Progenitor cell of endocrine pancreas (in vitro differentiated cells): ENCODE measurements around the gene TOR1AIP1. TPM values are rescaled to one million over a fixed set of nuclear protein-coding genes. Genes with fewer than 3 reads are reported as not detected.
A peak's percentile ranks its signal among the peaks of the same experiment; 100 is the strongest.

ENCODE experiments used
- DNase-seq: peaks from one replicate; pipeline ENCODE4 v3.0.0; 2021; ENCODE audit warnings: low spot score; ENCODE audit not compliant: unreplicated experiment
- H3K27ac Mint-ChIP-seq: 2 replicates; pipeline ENCODE4 v1.8.0; 2021; ENCODE audit warnings: mild to moderate bottlenecking, moderate library complexity, mixed read lengths
- H3K27me3 Mint-ChIP-seq: 2 replicates; pipeline ENCODE4 v1.8.0; 2021; ENCODE audit warnings: mixed read lengths
- H3K36me3 Mint-ChIP-seq: 2 replicates; pipeline ENCODE4 v1.8.0; 2022; ENCODE audit warnings: mixed read lengths; ENCODE audit not compliant: insufficient read depth
- H3K4me1 Mint-ChIP-seq: 2 replicates; pipeline ENCODE4 v1.8.0; 2021; ENCODE audit warnings: low read depth, mixed read lengths
- H3K4me3 Mint-ChIP-seq: 2 replicates; pipeline ENCODE4 v1.8.0; 2021; ENCODE audit warnings: low read depth, mild to moderate bottlenecking, moderate library complexity, mixed read lengths
- H3K9me3 Mint-ChIP-seq: 2 replicates; pipeline ENCODE4 v1.8.0; 2021; ENCODE audit warnings: low read depth, mixed read lengths
- CTCF ChIP-seq: fragments of 200-600 bp; sonication (generic); IDR thresholded peaks from one replicate; pipeline ENCODE4 v1.5.0; 2021; ENCODE audit warnings: antibody characterized with exemption, mild to moderate bottlenecking; ENCODE audit not compliant: unreplicated experiment
- total RNA-seq: library from RNA; stranded (reverse); gene quantifications from 2 replicates; pipeline ENCODE4 v1.2.1, GENCODE V29; 2021

Gene TOR1AIP1
- total RNA-seq, 1 donor from 2014 or later: 32.0 TPM

- Mint-ChIP-seq H3K4me3 (no peak overlapping the region), H3K9me3 (no peaks in the 10 kb centered on the region), H3K36me3 (peaks cover 7% of the 10 kb centered on the region)
Observed at GRCh38 chr1:179856296-179856695, 25.8 kb upstream of the TOR1AIP1 start.

DNA sequence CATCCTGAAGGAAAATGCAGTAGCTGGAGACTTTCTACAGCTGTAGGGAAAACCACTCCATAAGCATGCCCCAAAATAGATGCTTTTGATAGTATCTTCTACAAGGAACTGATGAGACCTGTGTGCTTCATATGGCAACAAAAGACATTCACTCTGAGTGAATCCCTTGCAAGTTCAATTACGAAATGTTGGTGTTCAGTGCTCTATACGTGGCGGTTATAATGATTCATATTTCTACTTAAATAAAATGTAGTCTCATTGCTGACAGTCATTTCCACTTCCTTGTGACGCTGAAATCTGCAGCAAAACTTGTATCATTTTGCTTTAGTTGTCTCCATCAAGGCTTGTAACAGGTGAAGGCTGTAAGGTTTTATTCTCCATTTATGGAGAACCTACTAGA, 25.1 kb upstream of the TOR1AIP1 start:
- no peak for TF ChIP-seq CTCF
- no peak for DNase-seq
- Mint-ChIP-seq H3K27me3 (no peaks in the 10 kb centered on the region), H3K36me3 (peaks cover 7% of the 10 kb centered on the region), H3K4me1 (no peaks in the 10 kb centered on the region), H3K27ac (no peak overlapping the region), H3K9me3 (no peaks in the 10 kb centered on the region), H3K4me3 (no peak overlapping the region)

More at GRCh38 chr1:179856296-179856695, 25.8 kb upstream of the TOR1AIP1 start:
- TF ChIP-seq CTCF: no peak
- Mint-ChIP-seq H3K4me1 (no peaks in the 10 kb centered on the region), H3K27ac (no peak overlapping the region), H3K27me3 (no peaks in the 10 kb centered on the region)
- no peak for DNase-seq

GRCh38 chr1:179860652-179861051, 21.4 kb upstream of the TOR1AIP1 start:
- no peak overlapping the region for H3K27ac Mint-ChIP-seq
- peaks cover 13% of the 10 kb centered on the region for H3K36me3 Mint-ChIP-seq
- H3K4me1 Mint-ChIP-seq: no peaks in the 10 kb centered on the region
- no peaks in the 10 kb centered on the region for H3K27me3 Mint-ChIP-seq
- no peak for DNase-seq
- H3K4me3 Mint-ChIP-seq: no peak overlapping the region
- no peaks in the 10 kb centered on the region for H3K9me3 Mint-ChIP-seq
- no peak for TF ChIP-seq CTCF

DNA sequence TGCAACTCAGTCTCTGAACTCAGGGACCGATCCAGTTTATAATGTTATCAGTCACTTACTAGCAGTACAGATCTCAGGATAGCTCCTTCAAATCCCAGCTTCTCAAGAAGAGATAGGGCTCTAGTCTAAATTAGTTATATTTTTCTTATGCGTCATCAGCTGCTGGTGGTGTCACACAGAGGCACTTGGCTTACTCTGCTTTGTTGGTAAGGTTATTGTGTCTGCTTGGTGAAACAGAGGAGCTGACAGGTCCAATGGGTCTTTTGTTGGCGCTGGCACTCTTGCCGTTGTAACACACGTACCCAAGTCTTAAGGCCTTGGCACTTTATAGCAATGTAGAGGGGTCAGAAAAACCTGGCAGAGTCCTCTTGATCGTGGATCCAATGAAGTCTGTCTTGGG, 16.7 kb upstream of the TOR1AIP1 start:
- Mint-ChIP-seq H3K4me1 (no peaks in the 10 kb centered on the region), H3K27ac (peak overlapping the region; percentile 45), H3K9me3 (no peaks in the 10 kb centered on the region), H3K36me3 (peaks cover 16% of the 10 kb centered on the region), H3K4me3 (no peak overlapping the region), H3K27me3 (no peaks in the 10 kb centered on the region)
- no peak for DNase-seq
- TF ChIP-seq CTCF: no peak

DNA sequence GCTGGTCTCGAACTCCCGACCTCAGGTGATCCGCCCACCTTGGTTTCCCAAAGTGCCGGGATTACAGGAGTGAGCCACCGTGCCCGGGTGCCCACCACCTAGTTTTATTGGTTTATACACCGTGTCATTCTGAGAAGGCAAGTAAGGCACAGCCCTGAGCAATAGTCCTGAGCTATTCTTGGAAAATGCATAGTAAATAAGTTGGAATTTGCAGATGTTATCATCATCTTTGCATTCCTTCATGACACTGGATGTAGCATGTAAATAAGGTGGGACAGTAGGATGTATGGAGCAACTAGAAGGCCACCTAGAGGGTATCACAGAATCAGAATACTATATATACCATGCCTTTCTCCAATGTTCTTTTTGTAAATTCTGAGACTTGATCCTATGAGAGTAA, 15.5 kb upstream of the TOR1AIP1 start:
- DNase-seq: no peak
- H3K27me3 Mint-ChIP-seq: no peaks in the 10 kb centered on the region
- TF ChIP-seq CTCF: no peak
- peaks cover 16% of the 10 kb centered on the region for H3K36me3 Mint-ChIP-seq
- H3K9me3 Mint-ChIP-seq: no peaks in the 10 kb centered on the region
- H3K27ac Mint-ChIP-seq: no peak overlapping the region
- H3K4me3 Mint-ChIP-seq: no peak overlapping the region
- H3K4me1 Mint-ChIP-seq: no peaks in the 10 kb centered on the region
